ENCODE data around the gene RGS14. TPM values are rescaled to one million over a fixed set of nuclear protein-coding genes. Genes with fewer than 3 reads are reported as not detected.
"Not testable (repeated sequence)": the region's sequence is repeated elsewhere in the genome, so short reads cannot be mapped to it uniquely, and the experiment has no call there.

Gene RGS14
- total RNA-seq, 1 experiment from 2014 or later, result 91.8 TPM

- in situ Hi-C loops (cut with HindIII; ENCODE audit: low sequenced_read_pairs), result no loop called here
Measured at GRCh38 chr5:177327539-177328522, 29.9 kb upstream of the RGS14 start.

GRCh38 chr5:177328545-177329231 lies 29.0 kb upstream of the RGS14 start:
- no peak for DNase-seq (ENCODE audit: low spot score)
- in situ Hi-C loops (cut with HindIII; ENCODE audit: low sequenced_read_pairs), result no loop called here

More at GRCh38 chr5:177327539-177328522, 29.9 kb upstream of the RGS14 start:
- no peak for DNase-seq (ENCODE audit: low spot score)

DNA sequence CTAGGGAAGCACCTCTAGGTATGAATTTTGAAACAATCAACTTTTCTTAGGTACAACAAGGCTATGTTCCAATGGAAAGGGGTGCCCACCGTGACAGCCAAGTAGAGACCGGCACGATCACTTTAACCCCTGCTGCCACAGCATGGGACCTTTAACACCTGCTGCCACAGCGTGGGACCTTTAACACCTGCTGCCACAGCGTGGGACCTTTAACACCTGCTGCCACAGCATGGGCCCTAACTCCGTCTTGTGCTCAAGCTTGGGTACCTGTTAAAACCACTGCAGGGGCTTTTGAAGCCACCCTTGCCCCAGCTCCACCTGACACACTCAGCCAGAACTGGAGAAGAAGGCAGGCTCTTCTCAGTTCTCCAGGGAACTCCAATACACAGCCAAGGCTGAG lies 27.8 kb upstream of the RGS14 start:
- no peak for DNase-seq (ENCODE audit: low spot score)
- in situ Hi-C loops (cut with HindIII; ENCODE audit: low sequenced_read_pairs), result no loop called here

DNA sequence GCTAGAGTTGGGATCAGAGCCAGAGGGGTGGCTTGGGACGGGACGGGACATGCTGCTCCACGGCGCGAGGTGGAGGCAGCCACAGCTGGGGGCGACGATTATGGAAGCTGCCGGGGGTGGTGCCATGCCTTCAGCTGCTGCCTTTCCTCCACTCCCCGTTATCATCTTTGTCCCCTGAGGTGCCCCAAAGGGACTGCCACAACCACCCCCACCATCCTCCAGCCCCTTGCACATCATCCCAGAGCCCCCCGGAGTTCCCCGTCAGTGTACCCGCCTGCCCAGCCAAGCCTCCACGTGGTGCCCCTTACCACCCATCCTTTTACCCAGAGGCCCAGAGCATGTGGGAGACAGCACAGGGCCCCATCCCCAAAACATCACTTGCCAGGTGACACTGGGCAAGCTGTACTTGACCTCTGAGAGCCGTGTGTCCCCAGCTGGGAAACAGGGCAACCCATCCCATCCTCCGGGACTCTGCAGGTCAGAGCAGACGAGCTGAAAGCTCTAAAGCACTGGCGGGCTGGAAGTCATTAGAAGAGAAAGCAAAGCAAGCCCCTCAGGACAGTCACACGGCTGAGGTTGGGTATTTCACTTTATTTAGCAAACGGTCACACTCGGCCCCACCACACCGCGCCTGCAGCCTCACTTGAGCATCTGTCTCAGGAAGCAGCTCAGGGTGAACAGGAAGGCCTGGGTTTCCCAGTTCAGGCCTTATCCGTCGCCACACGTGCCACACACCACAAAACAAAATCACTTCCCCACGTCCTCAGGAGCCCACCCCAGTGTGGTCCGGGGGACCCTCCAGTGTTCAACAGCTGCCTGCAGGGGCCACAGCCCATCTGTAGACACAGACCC lies 26.5 kb upstream of the RGS14 start:
- no peak for DNase-seq (ENCODE audit: low spot score)
- in situ Hi-C loops (cut with HindIII; ENCODE audit: low sequenced_read_pairs), result no loop called here

DNA sequence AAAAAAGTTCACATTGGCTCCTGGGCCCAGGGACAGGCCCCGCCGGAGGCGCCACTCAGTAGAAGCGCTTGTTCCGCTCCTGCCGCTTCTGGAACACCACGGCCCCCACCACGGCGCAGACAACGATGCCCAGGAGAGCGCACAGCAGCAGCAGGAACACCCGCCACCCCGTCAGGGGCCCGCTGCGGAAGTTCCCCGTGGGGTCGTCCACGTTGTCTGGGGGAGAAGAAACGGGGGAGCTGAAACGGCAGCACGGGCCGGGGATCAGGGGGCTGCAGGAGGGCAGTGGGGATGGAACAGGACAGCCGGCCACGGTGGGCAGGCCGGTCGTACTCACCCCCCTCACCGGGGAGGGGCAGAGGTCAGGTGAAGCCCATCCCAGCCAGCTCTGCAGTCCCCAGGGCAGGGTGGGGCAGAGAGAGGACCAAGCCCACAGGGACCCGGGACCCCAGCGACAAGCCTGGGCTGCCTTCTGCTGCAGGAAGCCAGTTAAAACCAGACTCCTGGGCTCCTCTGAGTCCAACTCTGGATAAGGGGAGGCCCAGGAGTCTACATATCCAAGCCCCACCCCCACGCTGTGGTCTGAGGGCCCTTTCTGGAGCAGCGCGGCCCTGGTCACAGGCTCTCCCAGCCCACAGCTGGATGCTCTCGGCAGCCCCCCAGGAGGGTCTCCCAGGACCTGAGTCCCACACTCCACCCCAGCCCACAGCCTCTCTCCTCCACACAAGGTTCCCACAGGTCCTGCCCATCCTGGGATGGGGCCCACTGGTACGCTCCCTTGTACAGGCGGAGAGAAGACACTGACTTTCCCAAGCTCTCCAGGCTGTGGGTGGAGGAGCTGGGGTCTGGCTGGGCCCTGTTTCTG lies 25.5 kb upstream of the RGS14 start:
- DNase-seq (ENCODE audit: low spot score), result no peak
- in situ Hi-C loops (cut with HindIII; ENCODE audit: low sequenced_read_pairs), result no loop called here

- in situ Hi-C loops (cut with HindIII; ENCODE audit: low sequenced_read_pairs), result no loop called here
- no peak for DNase-seq (ENCODE audit: low spot score)
Measured at GRCh38 chr5:177332896-177333260, 24.8 kb upstream of the RGS14 start.

GRCh38 chr5:177333420-177334154 lies 24.1 kb upstream of the RGS14 start:
- in situ Hi-C loops (cut with HindIII; ENCODE audit: low sequenced_read_pairs), result no loop called here
- DNase-seq (ENCODE audit: low spot score), result no peak

- in situ Hi-C loops (cut with HindIII; ENCODE audit: low sequenced_read_pairs), result no loop called here
- no peak for DNase-seq (ENCODE audit: low spot score)
Measured at GRCh38 chr5:177334155-177334551, 23.6 kb upstream of the RGS14 start.

DNA sequence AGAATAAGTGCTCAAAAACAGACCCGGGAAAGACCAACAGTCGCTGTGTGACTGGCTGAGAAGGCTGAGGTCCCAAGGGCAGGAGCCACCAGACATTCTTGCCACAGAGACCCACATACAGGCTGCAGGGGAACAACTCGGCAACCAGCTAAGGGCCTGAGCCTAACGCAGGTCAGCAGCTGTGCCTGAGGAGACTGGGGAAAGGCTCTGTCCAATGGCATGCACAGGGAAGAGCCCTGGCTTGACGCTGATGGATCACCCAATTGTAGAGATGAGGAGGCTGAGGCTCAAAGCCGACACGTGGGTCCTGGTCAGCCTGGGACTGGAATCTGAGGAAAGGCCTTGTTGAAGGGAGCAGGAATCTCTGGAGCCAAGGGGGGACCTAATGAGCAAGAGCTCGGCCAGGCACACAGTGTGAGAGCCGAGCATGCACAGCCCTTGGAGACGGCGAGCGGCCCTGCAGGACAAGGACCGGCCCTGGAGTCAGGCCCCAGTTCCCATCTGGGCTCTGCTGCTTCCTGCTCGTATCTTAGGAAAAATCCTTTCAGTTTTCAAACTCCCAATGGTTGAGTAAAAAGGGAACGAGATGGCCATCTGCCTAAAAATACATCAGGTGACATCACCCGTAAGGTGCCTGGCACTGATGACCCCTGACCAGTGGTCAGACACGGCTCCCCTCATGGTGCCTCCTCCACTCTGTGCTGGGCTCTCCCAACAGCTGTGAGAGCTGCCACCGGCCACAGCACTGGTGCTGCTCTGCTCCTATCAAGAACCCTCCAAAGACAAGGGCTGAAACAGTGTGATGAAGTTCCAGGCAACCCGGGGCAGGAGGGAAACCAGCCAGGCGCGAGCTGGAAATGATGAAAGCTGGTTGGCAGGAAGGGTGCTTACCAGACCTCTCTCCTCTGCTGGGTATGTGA lies 22.7 kb upstream of the RGS14 start:
- in situ Hi-C loops (cut with HindIII; ENCODE audit: low sequenced_read_pairs), result no loop called here
- DNase-seq (ENCODE audit: low spot score), result no peak

DNA sequence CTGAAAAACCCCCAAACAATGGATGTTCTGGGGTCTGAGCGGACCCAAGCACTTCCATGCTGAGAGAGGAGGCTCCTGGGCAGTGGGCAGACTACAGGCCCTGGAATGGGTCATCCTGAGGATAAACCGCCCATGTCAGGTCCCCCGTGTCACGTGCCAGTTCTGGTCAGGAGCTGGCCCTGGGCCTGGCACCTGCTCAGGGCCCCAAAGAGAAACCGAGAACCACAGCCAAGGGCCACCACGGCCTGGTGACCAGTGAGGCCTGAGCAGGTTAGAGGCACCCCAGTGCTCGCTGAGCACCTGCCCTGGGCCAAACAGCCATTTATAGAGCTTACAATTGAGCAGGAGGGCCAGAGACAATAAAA lies 22.0 kb upstream of the RGS14 start:
- DNase-seq (ENCODE audit: low spot score), result no peak
- in situ Hi-C loops (cut with HindIII; ENCODE audit: low sequenced_read_pairs), result no loop called here

GRCh38 chr5:177336112-177336511 lies 21.6 kb upstream of the RGS14 start:
- in situ Hi-C loops (cut with HindIII; ENCODE audit: low sequenced_read_pairs), result no loop called here
- no peak for DNase-seq (ENCODE audit: low spot score)

DNA sequence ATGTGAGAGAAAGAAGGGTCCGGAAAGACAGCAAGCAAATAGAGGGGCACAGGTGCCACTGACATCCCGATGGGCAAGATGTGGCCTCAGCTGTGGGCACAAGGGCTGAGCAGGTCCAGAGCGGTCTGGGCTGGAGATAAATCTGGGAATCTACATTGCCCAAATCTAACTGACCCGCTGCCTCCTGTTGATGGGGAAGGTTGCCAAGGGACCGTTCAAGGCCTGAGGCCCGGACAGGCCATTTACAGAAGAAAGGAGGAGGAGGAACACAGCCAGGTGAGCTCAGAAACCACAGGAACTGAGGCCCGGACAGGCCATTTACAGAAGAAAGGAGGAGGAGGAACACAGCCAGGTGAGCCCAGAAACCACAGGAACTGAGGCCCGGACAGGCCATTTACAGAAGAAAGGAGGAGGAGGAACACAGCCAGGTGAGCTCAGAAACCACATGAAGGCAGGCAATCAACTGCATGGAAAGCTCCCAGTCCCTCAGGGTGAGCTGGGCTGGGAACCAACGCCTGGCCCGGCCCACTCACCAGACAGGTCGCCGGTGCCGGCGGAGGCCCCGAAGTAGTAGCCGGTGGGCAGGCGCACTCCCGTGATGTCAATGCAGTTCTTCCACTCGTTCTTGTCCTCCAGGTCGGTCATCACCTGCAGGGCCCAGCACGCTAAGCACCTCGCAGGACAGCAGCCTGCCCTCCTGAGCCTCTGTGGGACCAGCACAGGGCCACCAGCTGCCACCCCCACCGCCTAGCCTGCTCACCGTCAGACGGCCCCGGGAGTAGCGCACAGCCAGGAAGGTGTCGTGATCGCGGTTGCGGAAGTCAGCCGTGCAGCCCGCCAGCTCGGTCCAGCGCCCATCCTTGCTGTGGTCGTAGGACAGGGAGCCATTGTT lies 20.9 kb upstream of the RGS14 start:
- in situ Hi-C loops (cut with HindIII; ENCODE audit: low sequenced_read_pairs), result no loop called here
- DNase-seq (ENCODE audit: low spot score), result no peak

GRCh38 chr5:177338251-177339106 lies 19.2 kb upstream of the RGS14 start:
- in situ Hi-C loops (cut with HindIII; ENCODE audit: low sequenced_read_pairs), result no loop called here
- DNase-seq (ENCODE audit: low spot score), result no peak

DNA sequence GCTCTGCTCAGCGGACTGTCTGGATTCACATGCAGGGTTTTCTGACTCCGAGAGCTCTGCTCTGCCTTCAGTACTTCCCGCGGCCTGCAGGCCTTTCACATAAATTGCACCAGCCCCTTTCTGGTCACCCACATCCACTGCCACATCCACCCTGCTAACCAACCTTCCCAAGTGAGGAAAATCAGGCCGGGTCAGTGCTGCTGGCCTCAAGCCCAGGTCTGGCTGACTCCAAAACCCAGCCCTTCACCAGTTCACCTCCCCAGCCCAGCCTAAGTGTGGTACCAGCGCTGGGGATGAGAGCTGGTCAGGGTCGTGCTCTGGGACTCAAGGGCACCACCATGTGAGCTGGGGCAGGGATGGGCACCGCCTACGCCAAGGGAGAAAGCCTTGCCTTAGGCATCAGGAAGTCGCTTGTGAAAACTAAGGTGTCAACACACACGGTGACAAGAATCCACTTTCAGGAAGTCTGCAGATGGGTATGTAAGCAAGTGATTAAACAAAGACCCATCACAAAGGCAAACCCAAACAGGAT lies 18.6 kb upstream of the RGS14 start:
- DNase-seq (ENCODE audit: low spot score), result no peak
- in situ Hi-C loops (cut with HindIII; ENCODE audit: low sequenced_read_pairs), result no loop called here

DNA sequence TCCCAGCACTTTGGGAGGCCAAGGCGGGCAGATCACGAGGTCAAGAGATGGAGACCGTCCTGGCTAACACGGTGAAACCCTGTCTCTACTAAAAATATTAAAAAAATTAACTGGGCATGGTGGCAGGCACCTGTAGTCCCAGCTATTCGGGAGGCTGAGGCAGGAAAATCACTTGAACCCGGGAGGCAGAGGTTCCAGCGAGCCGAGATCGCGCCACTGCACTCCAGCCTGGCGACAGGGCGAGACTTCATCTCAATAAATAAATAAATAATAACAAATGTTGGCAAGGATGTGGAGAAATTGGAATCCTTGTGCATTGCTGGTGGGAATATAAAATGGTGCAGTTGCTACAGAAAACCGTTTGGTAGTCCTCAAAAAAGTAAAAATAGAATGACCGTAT lies 14.7 kb upstream of the RGS14 start:
- in situ Hi-C loops (cut with HindIII; ENCODE audit: low sequenced_read_pairs), result loop anchor here (10.0 kb wide), 1 partner anchor 102 kb away; the partner anchor contains the start of gene PRR7

More for the DNA sequence above, 14.7 kb upstream of the RGS14 start:
- DNase-seq (ENCODE audit: low spot score), result not testable (repeated sequence)
